Liver (tissue), 9 donors: ENCODE data around the gene IDE. TPM values are rescaled to one million over a fixed set of nuclear protein-coding genes. Genes with fewer than 3 reads are reported as not detected.

Experiments used
- DNase-seq: peaks from one replicate; pipeline ENCODE4 v3.0.0-alpha.2; 2017; ENCODE audit warnings: low spot score
- H3K27ac ChIP-seq, 2 donors: one replicate each; pipeline ENCODE4 v1.7.0; 2013; ENCODE audit warnings: inconsistent platforms in 2 of 2, low read length in 2 of 2, control low read depth in 1 of 2, low read depth in 1 of 2, mild to moderate bottlenecking in 1 of 2
- H3K27me3 ChIP-seq, 4 donors: one replicate each; pipeline versions ENCODE4 v1.6.1 to v1.7.0; 2013; ENCODE audit warnings: low read length in 3 of 4, inconsistent platforms in 1 of 4, mild to moderate bottlenecking in 1 of 4, moderate library complexity in 1 of 4; ENCODE audit not compliant: control insufficient read depth in 4 of 4, insufficient read depth in 4 of 4
- H3K36me3 ChIP-seq, 4 donors: one replicate each; pipeline versions ENCODE4 v1.6.1 to v1.7.0; 2013; ENCODE audit warnings: low read length in 3 of 4, mild to moderate bottlenecking in 3 of 4, low read depth in 1 of 4, moderate library complexity in 1 of 4; ENCODE audit not compliant: control insufficient read depth in 4 of 4, insufficient read depth in 3 of 4
- H3K4me1 ChIP-seq, 4 donors: one replicate each; pipeline versions ENCODE4 v1.6.1 to v1.7.0; 2013; ENCODE audit warnings: low read length in 3 of 4, mild to moderate bottlenecking in 3 of 4, moderate library complexity in 1 of 4; ENCODE audit not compliant: control insufficient read depth in 4 of 4, insufficient read depth in 4 of 4
- H3K4me3 ChIP-seq, 3 donors: one replicate each; pipeline versions ENCODE4 v1.6.1 to v1.7.0; 2013; ENCODE audit warnings: low read length in 3 of 3, control low read depth in 1 of 3, low read depth in 1 of 3, mild to moderate bottlenecking in 1 of 3
- H3K9ac ChIP-seq, 2 donors: one replicate each; pipeline ENCODE4 v1.7.0; 2013; ENCODE audit warnings: low read length in 2 of 2, mild to moderate bottlenecking in 2 of 2, moderate library complexity in 2 of 2, control low read depth in 1 of 2, low read depth in 1 of 2
- H3K9me3 ChIP-seq, 4 donors: one replicate each; pipeline versions ENCODE4 v1.6.1 to v1.7.0; 2013; ENCODE audit warnings: low read length in 3 of 4; ENCODE audit not compliant: control insufficient read depth in 4 of 4
- EGR1 ChIP-seq, 2 donors: IDR thresholded peaks; 2 replicates each; pipeline ENCODE4 v1.6.1; 2016 to 2018; ENCODE audit warnings: antibody characterized with exemption in 2 of 2, low read depth in 2 of 2
- FOXA1 ChIP-seq: IDR thresholded peaks from 2 replicates; pipeline ENCODE4 v1.6.1; 2016; ENCODE audit warnings: antibody characterized with exemption
- FOXA2 ChIP-seq: IDR thresholded peaks from 2 replicates; pipeline ENCODE4 v1.6.1; 2016; ENCODE audit warnings: antibody characterized with exemption
- GABPA ChIP-seq, 2 donors: IDR thresholded peaks in 1 of 2; conservative IDR thresholded peaks in 1 of 2; 2 replicates each; pipeline ENCODE4 v1.6.1; 2016; ENCODE audit warnings: antibody characterized with exemption in 2 of 2, mild to moderate bottlenecking in 1 of 2, moderate library complexity in 1 of 2
- HNF4A ChIP-seq, 2 donors: conservative IDR thresholded peaks; 2 replicates each; pipeline ENCODE4 v1.6.1; 2016; ENCODE audit warnings: antibody characterized with exemption in 2 of 2, mild to moderate bottlenecking in 2 of 2
- HNF4G ChIP-seq: IDR thresholded peaks from 2 replicates; pipeline ENCODE4 v1.6.1; 2016; ENCODE audit warnings: antibody characterized with exemption
- JUND ChIP-seq, 2 donors: IDR thresholded peaks; 2 replicates each; pipeline ENCODE4 v1.6.1; 2016; ENCODE audit warnings: antibody characterized with exemption in 2 of 2
- NR2F2 ChIP-seq: IDR thresholded peaks from 2 replicates; pipeline ENCODE4 v1.6.1; 2016; ENCODE audit warnings: antibody characterized with exemption
- RAD21 ChIP-seq, 2 donors: IDR thresholded peaks; 2 replicates each; pipeline ENCODE4 v1.6.1; 2016; ENCODE audit warnings: antibody characterized with exemption in 2 of 2, mild to moderate bottlenecking in 2 of 2
- RXRA ChIP-seq, 2 donors: IDR thresholded peaks; 2 replicates each; pipeline ENCODE4 v1.6.1; 2017 to 2018; ENCODE audit warnings: antibody characterized with exemption in 2 of 2, mild to moderate bottlenecking in 1 of 2
- SP1 ChIP-seq: IDR thresholded peaks from 2 replicates; pipeline ENCODE4 v1.6.1; 2018; ENCODE audit warnings: antibody characterized with exemption, mild to moderate bottlenecking
- TAF1 ChIP-seq: conservative IDR thresholded peaks from 2 replicates; pipeline ENCODE4 v1.6.1; 2016; ENCODE audit warnings: antibody characterized with exemption, mild to moderate bottlenecking
- YY1 ChIP-seq: IDR thresholded peaks from 2 replicates; pipeline ENCODE4 v1.6.1; 2016; ENCODE audit warnings: antibody characterized with exemption, mild to moderate bottlenecking
- WGBS: extraction: QIAGEN DNeasy Blood & Tissue Kit; methylation state at CpG from one replicate; pipeline ENCODE4 v1.1.7; 2013; 5-methylcytosine and 5-hydroxymethylcytosine counted together
- polyA plus RNA-seq, 2 donors: library from polyadenylated mRNA; stranded (reverse) in 1 of 2; unstranded in 1 of 2; fragments of 200-250 nt in 1 of 2; fragments of >200 nt in 1 of 2; fragmentation: Nextera tagmentation in 1 of 2; extraction: Ambion mirVana in 1 of 2; gene quantifications; one replicate each; pipeline versions ENCODE4 v1.2.1 to v1.2.3, GENCODE V29; 2013 to 2015
- total RNA-seq, 2 donors: library from RNA; depleted of rRNA; stranded (reverse); fragments of >200 nt; gene quantifications; one replicate each; pipeline ENCODE4 v1.2.3, GENCODE V29; 2014
- TF ChIP-seq, protein P1 (sequence below): IDR thresholded peaks from 2 replicates; pipeline ENCODE4 v1.6.1; 2016; ENCODE audit warnings: antibody characterized with exemption, mild to moderate bottlenecking
- TF ChIP-seq, protein P2 (sequence below): IDR thresholded peaks from 2 replicates; pipeline ENCODE4 v1.6.1; 2016; ENCODE audit warnings: antibody characterized with exemption
- TF ChIP-seq, protein P3 (sequence below): IDR thresholded peaks from 2 replicates; pipeline ENCODE4 v1.6.1; 2016; ENCODE audit warnings: antibody characterized with exemption
- donor health status: healthy.
- donor health status: healthy.
- donor health status: healthy.
- donor health status: healthy.
- donor health status: healthy.

Gene IDE
- total and polyA plus RNA-seq, 4 donors, result 9.4 to 31.3 (median 15.3) TPM

DNA sequence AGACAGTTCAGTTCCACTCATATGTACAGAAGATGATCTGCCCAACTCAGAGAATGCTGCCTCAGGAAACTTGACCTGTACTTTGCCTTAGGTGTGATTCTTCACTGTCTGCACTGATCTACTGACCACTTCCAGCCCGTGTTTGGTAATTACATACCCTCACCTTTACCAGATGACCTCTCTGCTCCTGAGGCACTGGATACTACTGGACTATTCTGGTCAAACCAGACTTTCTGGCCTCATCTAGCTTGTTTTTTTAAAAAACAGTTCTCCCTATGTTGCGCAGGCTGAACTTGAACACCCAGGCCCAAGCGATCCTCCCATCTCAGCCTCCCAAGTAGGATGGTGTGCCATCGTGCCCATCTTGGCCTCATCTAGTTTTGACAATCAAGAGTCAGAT is 26.2 kb downstream of the IDE start:
- 91% methylated on average over 4 of the region's 4 CpGs for WGBS
- H3K9me3 ChIP-seq, result no peaks in the 10 kb centered on the region
- H3K27me3 ChIP-seq, result no peaks in the 10 kb centered on the region
- H3K27ac ChIP-seq, result no peak overlapping the region
- no peak for TF ChIP-seq FOXA2
- TF ChIP-seq JUND (IDR thresholded peaks at IDR 0.05), result no peak
- no peak for TF ChIP-seq RAD21 (IDR thresholded peaks at IDR 0.05)
- no peak for TF ChIP-seq NR2F2
- no peak for TF ChIP-seq HNF4A (conservative IDR thresholded peaks at IDR 0.05)
- no peak for TF ChIP-seq TAF1
- TF ChIP-seq, protein P1, sequence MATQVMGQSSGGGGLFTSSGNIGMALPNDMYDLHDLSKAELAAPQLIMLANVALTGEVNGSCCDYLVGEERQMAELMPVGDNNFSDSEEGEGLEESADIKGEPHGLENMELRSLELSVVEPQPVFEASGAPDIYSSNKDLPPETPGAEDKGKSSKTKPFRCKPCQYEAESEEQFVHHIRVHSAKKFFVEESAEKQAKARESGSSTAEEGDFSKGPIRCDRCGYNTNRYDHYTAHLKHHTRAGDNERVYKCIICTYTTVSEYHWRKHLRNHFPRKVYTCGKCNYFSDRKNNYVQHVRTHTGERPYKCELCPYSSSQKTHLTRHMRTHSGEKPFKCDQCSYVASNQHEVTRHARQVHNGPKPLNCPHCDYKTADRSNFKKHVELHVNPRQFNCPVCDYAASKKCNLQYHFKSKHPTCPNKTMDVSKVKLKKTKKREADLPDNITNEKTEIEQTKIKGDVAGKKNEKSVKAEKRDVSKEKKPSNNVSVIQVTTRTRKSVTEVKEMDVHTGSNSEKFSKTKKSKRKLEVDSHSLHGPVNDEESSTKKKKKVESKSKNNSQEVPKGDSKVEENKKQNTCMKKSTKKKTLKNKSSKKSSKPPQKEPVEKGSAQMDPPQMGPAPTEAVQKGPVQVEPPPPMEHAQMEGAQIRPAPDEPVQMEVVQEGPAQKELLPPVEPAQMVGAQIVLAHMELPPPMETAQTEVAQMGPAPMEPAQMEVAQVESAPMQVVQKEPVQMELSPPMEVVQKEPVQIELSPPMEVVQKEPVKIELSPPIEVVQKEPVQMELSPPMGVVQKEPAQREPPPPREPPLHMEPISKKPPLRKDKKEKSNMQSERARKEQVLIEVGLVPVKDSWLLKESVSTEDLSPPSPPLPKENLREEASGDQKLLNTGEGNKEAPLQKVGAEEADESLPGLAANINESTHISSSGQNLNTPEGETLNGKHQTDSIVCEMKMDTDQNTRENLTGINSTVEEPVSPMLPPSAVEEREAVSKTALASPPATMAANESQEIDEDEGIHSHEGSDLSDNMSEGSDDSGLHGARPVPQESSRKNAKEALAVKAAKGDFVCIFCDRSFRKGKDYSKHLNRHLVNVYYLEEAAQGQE, result no peak
- TF ChIP-seq YY1, result no peak
- TF ChIP-seq GABPA (IDR thresholded peaks at IDR 0.05 in 1 of 2, conservative IDR thresholded peaks at IDR 0.05 in 1 of 2), result no peak
- no peak for TF ChIP-seq SP1
- H3K4me3 ChIP-seq, result no peak overlapping the region
- H3K9ac ChIP-seq, result no peak overlapping the region
- DNase-seq, result no peak
- H3K36me3 ChIP-seq, result peaks cover 0 to 3% (median 1%) of the 10 kb centered on the region in 4 donors
- H3K4me1 ChIP-seq, result no peaks in the 10 kb centered on the region

DNA sequence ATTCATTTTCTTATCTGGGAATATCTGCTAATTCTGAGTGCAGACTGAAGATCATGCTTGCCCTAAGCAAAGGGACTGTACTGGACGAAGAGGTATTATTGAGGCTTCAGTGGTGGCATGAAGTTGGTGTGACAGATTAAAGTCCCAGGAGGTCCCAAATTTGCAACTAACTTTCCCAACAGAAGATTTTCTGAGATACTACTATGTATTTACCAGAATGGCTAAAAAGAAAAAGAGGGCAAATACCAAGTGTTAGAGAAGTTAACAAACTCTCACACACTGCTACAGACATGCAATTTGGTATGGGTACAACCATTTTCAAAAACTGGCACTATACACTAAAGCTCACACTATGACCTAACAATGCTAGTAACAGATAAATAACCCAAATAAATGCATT is 28.3 kb downstream of the IDE start:
- H3K27me3 ChIP-seq, result no peaks in the 10 kb centered on the region

More for the DNA sequence above, 28.3 kb downstream of the IDE start:
- peaks cover 0 to 3% (median 1%) of the 10 kb centered on the region in 4 donors for H3K36me3 ChIP-seq
- H3K4me3 ChIP-seq, result no peak overlapping the region
- no peaks in the 10 kb centered on the region for H3K4me1 ChIP-seq
- H3K9ac ChIP-seq, result no peak overlapping the region
- no peaks in the 10 kb centered on the region for H3K9me3 ChIP-seq
- H3K27ac ChIP-seq, result no peak overlapping the region
- TF ChIP-seq, protein P2, sequence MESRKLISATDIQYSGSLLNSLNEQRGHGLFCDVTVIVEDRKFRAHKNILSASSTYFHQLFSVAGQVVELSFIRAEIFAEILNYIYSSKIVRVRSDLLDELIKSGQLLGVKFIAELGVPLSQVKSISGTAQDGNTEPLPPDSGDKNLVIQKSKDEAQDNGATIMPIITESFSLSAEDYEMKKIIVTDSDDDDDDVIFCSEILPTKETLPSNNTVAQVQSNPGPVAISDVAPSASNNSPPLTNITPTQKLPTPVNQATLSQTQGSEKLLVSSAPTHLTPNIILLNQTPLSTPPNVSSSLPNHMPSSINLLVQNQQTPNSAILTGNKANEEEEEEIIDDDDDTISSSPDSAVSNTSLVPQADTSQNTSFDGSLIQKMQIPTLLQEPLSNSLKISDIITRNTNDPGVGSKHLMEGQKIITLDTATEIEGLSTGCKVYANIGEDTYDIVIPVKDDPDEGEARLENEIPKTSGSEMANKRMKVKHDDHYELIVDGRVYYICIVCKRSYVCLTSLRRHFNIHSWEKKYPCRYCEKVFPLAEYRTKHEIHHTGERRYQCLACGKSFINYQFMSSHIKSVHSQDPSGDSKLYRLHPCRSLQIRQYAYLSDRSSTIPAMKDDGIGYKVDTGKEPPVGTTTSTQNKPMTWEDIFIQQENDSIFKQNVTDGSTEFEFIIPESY, result no peak
- TF ChIP-seq HNF4A (conservative IDR thresholded peaks at IDR 0.05), result no peak
- TF ChIP-seq, protein P3, sequence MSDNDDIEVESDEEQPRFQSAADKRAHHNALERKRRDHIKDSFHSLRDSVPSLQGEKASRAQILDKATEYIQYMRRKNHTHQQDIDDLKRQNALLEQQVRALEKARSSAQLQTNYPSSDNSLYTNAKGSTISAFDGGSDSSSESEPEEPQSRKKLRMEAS, result no peak
- no peak for TF ChIP-seq EGR1 (IDR thresholded peaks at IDR 0.05; ENCODE audit: low read depth in 2 of 2)
- TF ChIP-seq FOXA2, result no peak
- TF ChIP-seq RXRA (IDR thresholded peaks at IDR 0.05), result no peak
- TF ChIP-seq NR2F2, result no peak
- TF ChIP-seq HNF4G, result no peak
- no peak for TF ChIP-seq YY1
- TF ChIP-seq FOXA1, result no peak
- no peak for TF ChIP-seq RAD21 (IDR thresholded peaks at IDR 0.05)
- no peak for TF ChIP-seq GABPA (IDR thresholded peaks at IDR 0.05 in 1 of 2, conservative IDR thresholded peaks at IDR 0.05 in 1 of 2)
- TF ChIP-seq SP1, result no peak
- WGBS, result 93% methylated on average over 1 of the region's 1 CpG
- no peak for DNase-seq
